ENCODE data around the gene RHOXF1.
"Not testable (repeated sequence)": the region's sequence is repeated elsewhere in the genome, so short reads cannot be mapped to it uniquely, and the experiment has no call there.

GRCh38 chrX:120159086-120159485 lies 43.4 kb upstream of the RHOXF1 start:
- TF ChIP-seq CTCF (IDR thresholded peaks at IDR 0.05; ENCODE audit: low read depth, low read length); POLR2A (IDR thresholded peaks at IDR 0.05; ENCODE audit: extremely low read depth, insufficient read length); MAX (IDR thresholded peaks at IDR 0.05; ENCODE audit: low read depth, low read length): not testable (repeated sequence)

Measured in NB4 (cell line).